GM12878 (cell line): ENCODE measurements around the gene TLDC2. TPM values are rescaled to one million over a fixed set of nuclear protein-coding genes. Genes with fewer than 3 reads are reported as not detected.

Experiments used
- ATAC-seq: fragments of 200-7000 bp; cut with Tn5 transposase; 3 replicates; pipeline ENCODE4 v1.9.1; 2020; ENCODE audit warnings: mild to moderate bottlenecking, moderate library complexity
- BruUV-seq: library from RNA; stranded (reverse); fragments of 400-500 nt; replicated peaks from 2 replicates; lab custom pipeline; 2021; lab: Mats Ljungman, UMichigan
- CTCF ChIA-PET: fragments of 300-600 bp; sonication (Branson Sonifier 250); formaldehyde crosslinking; extraction: SDS; loops from one replicate; lab custom pipeline; 2021; ENCODE audit warnings: inconsistent platforms; lab: Yijun Ruan, JAX
- POLR2A ChIA-PET: fragments of 350-600 bp; formaldehyde crosslinking; extraction: SDS; loops from one replicate; lab custom pipeline; 2021; ENCODE audit warnings: inconsistent platforms; lab: Charles Lee
- RAD21 ChIA-PET: fragments of 300-600 bp; sonication (Branson Sonifier 250); formaldehyde crosslinking; loops from one replicate; lab custom pipeline; 2023; ENCODE audit warnings: antibody characterized with exemption; ENCODE audit not compliant: unreplicated experiment; lab: Charles Lee
- SMC1A ChIA-PET: fragments of 300-600 bp; sonication (Branson Sonifier 250); formaldehyde crosslinking; loops from one replicate; lab custom pipeline; 2023; ENCODE audit not compliant: unreplicated experiment, uncharacterized antibody; lab: Charles Lee
- DNase-seq: peaks from one replicate; pipeline ENCODE4 v3.0.0-alpha.2; 2011; ENCODE audit warnings: low read depth, low spot score
- FAIRE-seq: peaks from 3 replicates; lab custom pipeline; 2011; peaks lifted over from hg19 to GRCh38; lab: Jason Lieb, UNC
- H2AFZ ChIP-seq: 2 replicates; pipeline ENCODE4 v1.6.0; 2011; ENCODE audit warnings: low read depth, low read length, control low read depth; ENCODE audit not compliant: control insufficient read depth
- H3K27ac ChIP-seq: 2 replicates; pipeline ENCODE4 v1.5.1; 2011; ENCODE audit warnings: control low read depth; ENCODE audit not compliant: control insufficient read depth, insufficient read depth
- H3K27me3 ChIP-seq, 2 experiments: replicated peaks in 1 of 2; 2 replicates each; pipeline versions ENCODE4 v1.6.0 to v1.6.1; 2011; ENCODE audit warnings: low read length in 1 of 2; ENCODE audit not compliant: control insufficient read depth in 2 of 2, insufficient read depth in 2 of 2
- H3K36me3 ChIP-seq, 2 experiments: 2 replicates each; pipeline ENCODE4 v1.5.1; 2011; ENCODE audit warnings: low read length in 1 of 2; ENCODE audit not compliant: control insufficient read depth in 2 of 2, insufficient read depth in 2 of 2
- H3K4me1 ChIP-seq: 2 replicates; pipeline ENCODE4 v1.6.1; 2011; ENCODE audit warnings: mild to moderate bottlenecking, low read length, moderate library complexity, mixed read lengths; ENCODE audit not compliant: control insufficient read depth, insufficient read depth
- H3K4me2 ChIP-seq: 2 replicates; pipeline ENCODE4 v1.6.0; 2011; ENCODE audit warnings: control low read depth; ENCODE audit not compliant: control insufficient read depth, insufficient read depth
- H3K4me3 ChIP-seq: fragments of 200-600 bp; sonication (generic); 2 replicates; pipeline ENCODE4 v1.5.1; 2016
- H3K79me2 ChIP-seq: 2 replicates; pipeline ENCODE4 v1.6.0; 2011; ENCODE audit warnings: low read length; ENCODE audit not compliant: control insufficient read depth, insufficient read depth
- H3K9ac ChIP-seq: 2 replicates; pipeline ENCODE4 v1.8.0; 2011; ENCODE audit warnings: low read length, control low read depth, mixed read lengths; ENCODE audit not compliant: control insufficient read depth, insufficient read depth
- H3K9me3 ChIP-seq: replicated peaks from 3 replicates; pipeline ENCODE4 v1.5.1; 2011; ENCODE audit warnings: mild to moderate bottlenecking, low read length; ENCODE audit not compliant: control insufficient read depth, insufficient read depth
- H4K20me1 ChIP-seq: 2 replicates; pipeline ENCODE4 v1.6.0; 2011; ENCODE audit not compliant: control insufficient read depth, insufficient read depth
- IRF5 ChIP-seq: fragments of 450-650 bp; IDR thresholded peaks from 2 replicates; pipeline ENCODE4 v1.6.1; 2017; ENCODE audit warnings: borderline replicate concordance
- POLR2AphosphoS5 ChIP-seq: IDR thresholded peaks from 2 replicates; pipeline ENCODE4 v1.6.1; 2011; ENCODE audit warnings: mild to moderate bottlenecking, low read length, inconsistent platforms
- REST ChIP-seq: IDR thresholded peaks from 2 replicates; pipeline ENCODE4 v1.6.1; 2012; ENCODE audit warnings: mild to moderate bottlenecking, low read depth, low read length
- SKIL ChIP-seq: fragments of 450-650 bp; IDR thresholded peaks from 2 replicates; pipeline ENCODE4 v1.6.1; 2017; ENCODE audit warnings: mild to moderate bottlenecking, low read depth, inconsistent platforms; ENCODE audit not compliant: poor library complexity, severe bottlenecking
- SMAD5 ChIP-seq: IDR thresholded peaks from 2 replicates; pipeline ENCODE4 v1.6.1; 2016; ENCODE audit warnings: antibody characterized with exemption, low read depth
- SRF ChIP-seq, 2 experiments: IDR thresholded peaks; 2 replicates each; pipeline ENCODE4 v1.6.1; 2011; ENCODE audit warnings: low read depth in 2 of 2, low read length in 2 of 2, mild to moderate bottlenecking in 1 of 2, moderate library complexity in 1 of 2
- ZBTB11 ChIP-seq: fragments of 450-650 bp; formaldehyde crosslinking; IDR thresholded peaks from 2 replicates; pipeline ENCODE4 v1.5.0; 2022; ENCODE audit warnings: mild to moderate bottlenecking, missing genetic modification characterization
- WGBS: methylation state at CpG from one replicate; pipeline ENCODE4 v1.1.6; 2016; ENCODE audit warnings: low lambda C conversion rate; ENCODE audit not compliant: insufficient replicate concordance, insufficient coverage; ENCODE audit errors: missing lambda C conversion rate; 5-methylcytosine and 5-hydroxymethylcytosine counted together
- in situ Hi-C: fragments of 300-500 bp; cut with MboI; formaldehyde crosslinking; loops from 9 replicates; pipeline ENCODE4 v1.14.3; 2018; ENCODE audit warnings: mixed read lengths
- intact Hi-C: fragments of 100-400 bp; cut with micrococcal nuclease; formaldehyde crosslinking; loops from one replicate; pipeline ENCODE4 v1.14.2; 2022; ENCODE audit not compliant: unreplicated experiment
- polyA plus RNA-seq, 11 experiments: library from polyadenylated mRNA; depleted of rRNA in 4 of 11; unstranded in 6 of 11; stranded (reverse) in 5 of 11; fragments of >200 nt; fragmentation: Nextera tagmentation in 4 of 11; fragmentation: Illumina TruSeq in 1 of 11; extraction: Ambion mirVana in 4 of 11; extraction: Trizol in 1 of 11; gene quantifications; 1 replicate in 1 of 11; 2 replicates in 10 of 11; pipeline versions ENCODE4 v1.2.1 to v1.2.3, GENCODE V29; 2011 to 2016; ENCODE audit warnings: inconsistent platforms in 2 of 11, missing spikeins in 2 of 11, low read depth in 1 of 11
- total RNA-seq, 4 experiments: library from RNA; depleted of rRNA in 3 of 4; stranded (reverse); fragments of >200 nt in 3 of 4; fragmentation: Illumina TruSeq in 1 of 4; extraction: Trizol in 1 of 4; gene quantifications; 2 replicates each; pipeline versions ENCODE4 v1.2.1 to v1.2.3, GENCODE V29; 2013 to 2021

TLDC2 gene
- total and polyA plus RNA-seq, 10 of the 15 experiments (the other 5 are each of a cell fraction or from before 2014, with no cell fraction given), result 0.05 to 0.41 (median 0.21) TPM

- Histone ChIP-seq H3K4me3 (no peak overlapping the region), H2AFZ (no peak overlapping the region), H3K79me2 (peaks cover 7% of the 10 kb centered on the region), H4K20me1 (no peaks in the 10 kb centered on the region), H3K9ac (no peak overlapping the region), H3K27ac (no peak overlapping the region), H3K36me3 (peaks cover 0 to 7% of the 10 kb centered on the region in 2 experiments; a peak in 2 of 4 replicates), H3K4me2 (no peak overlapping the region), H3K9me3 (no peaks in the 10 kb centered on the region), H3K4me1 (peaks cover 29% of the 10 kb centered on the region)
- intact Hi-C loops, result no loop called here
- ATAC-seq (no peak), DNase-seq (no peak), FAIRE-seq (no peak)
- ChIA-PET POLR2A (interaction anchor here (6.8 kb wide), 1 partner anchor 13 kb away, joined by 69 read pairs; no protein-coding TSS in a partner anchor), RAD21 (interaction anchor here (1.6 kb wide), 1 partner anchor 24 kb away, joined by 4 read pairs; no protein-coding TSS in a partner anchor), SMC1A (interaction anchor here (1.3 to 4.9 kb wide), 3 partner anchors 41 to 54 kb away, joined by 4 to 37 read pairs (median 4); no protein-coding TSS in a partner anchor), CTCF (interaction anchor here (1.0 to 11.8 kb wide), 4 partner anchors 24 to 55 kb away, joined by 3 to 349 read pairs (median 65); a partner anchor contains a TSS)
- WGBS, result 87% methylated on average over 7 of the region's 7 CpGs
- in situ Hi-C loops, result no loop called here
- no TSS peak for BruUV-seq
- no peak for TF ChIP-seq SRF (IDR thresholded peaks at IDR 0.05; ENCODE audit: low read depth in 2 of 2, low read length in 2 of 2)
- no peak for TF ChIP-seq ZBTB11 (CRISPR knock-in tag)
- TF ChIP-seq REST, result no peak
- TF ChIP-seq SMAD5, result no peak
- TF ChIP-seq IRF5, result no peak
- TF ChIP-seq POLR2AphosphoS5, result no peak
- TF ChIP-seq SKIL, result no peak
- TF ChIP-seq, all 136 proteins: peak for 0
- no peaks in the 10 kb centered on the region for H3K27me3 ChIP-seq
Measured at GRCh38 chr20:36832791-36833190, 43.1 kb upstream of the TLDC2 start.
